ENCODE measurements around the gene CXorf65.

Gene CXorf65

GRCh38 chrX:71060127-71060526, 46.4 kb downstream of the CXorf65 start:
- DNase-seq = no peak

- DNase-seq = no peak
These were observed 48.6 kb downstream of the CXorf65 start for GRCh38 chrX:71057848-71058530.

GRCh38 chrX:71056867-71057266, 49.7 kb downstream of the CXorf65 start:
- DNase-seq = no peak
